Medulla oblongata (tissue), 1 donor: ENCODE measurements around the gene RASA3.
"Not testable (repeated sequence)": the region's sequence is repeated elsewhere in the genome, so short reads cannot be mapped to it uniquely, and the experiment has no call there.

Experiments used
- DNase-seq: peaks from one replicate; pipeline ENCODE4 v3.0.0-alpha.2; 2015; ENCODE audit errors: extremely low spot score

RASA3 gene

DNA sequence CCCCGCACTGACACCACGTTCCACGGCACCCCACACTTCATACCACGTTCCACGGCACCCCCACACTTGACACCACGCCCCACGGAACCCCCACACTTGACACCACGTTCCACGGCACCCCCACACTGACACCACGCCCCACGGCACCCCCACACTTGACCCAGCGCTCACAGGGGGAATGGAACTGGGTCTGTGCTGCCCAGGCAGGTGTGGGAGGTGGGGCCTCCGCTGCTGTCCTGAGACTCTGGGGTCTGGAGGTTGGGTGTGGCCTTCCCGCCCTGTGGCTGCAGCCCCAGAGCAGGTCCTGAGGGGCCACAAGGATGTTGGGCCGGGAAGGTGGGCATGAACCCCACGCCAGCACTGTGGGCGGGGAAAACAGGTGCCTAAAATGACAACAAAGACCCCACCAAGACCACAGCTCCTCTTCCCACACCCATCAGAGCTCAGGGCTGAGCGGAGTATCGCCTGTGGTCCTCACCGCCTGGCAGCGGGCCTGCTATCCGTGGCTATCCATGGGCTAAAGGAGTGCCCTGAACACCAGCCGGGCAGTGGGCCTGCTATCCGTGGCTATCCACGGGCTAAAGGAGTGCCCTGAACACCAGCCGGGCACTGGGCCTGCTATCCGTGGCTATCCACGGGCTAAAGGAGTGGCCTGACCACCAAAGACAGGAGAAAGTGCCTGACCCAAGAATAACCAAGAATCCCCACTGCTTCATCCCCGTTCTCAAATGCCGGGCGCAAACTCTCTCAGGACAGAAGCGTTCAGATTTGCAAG is 98.7 kb downstream of the RASA3 start:
- DNase-seq = no peak

DNA sequence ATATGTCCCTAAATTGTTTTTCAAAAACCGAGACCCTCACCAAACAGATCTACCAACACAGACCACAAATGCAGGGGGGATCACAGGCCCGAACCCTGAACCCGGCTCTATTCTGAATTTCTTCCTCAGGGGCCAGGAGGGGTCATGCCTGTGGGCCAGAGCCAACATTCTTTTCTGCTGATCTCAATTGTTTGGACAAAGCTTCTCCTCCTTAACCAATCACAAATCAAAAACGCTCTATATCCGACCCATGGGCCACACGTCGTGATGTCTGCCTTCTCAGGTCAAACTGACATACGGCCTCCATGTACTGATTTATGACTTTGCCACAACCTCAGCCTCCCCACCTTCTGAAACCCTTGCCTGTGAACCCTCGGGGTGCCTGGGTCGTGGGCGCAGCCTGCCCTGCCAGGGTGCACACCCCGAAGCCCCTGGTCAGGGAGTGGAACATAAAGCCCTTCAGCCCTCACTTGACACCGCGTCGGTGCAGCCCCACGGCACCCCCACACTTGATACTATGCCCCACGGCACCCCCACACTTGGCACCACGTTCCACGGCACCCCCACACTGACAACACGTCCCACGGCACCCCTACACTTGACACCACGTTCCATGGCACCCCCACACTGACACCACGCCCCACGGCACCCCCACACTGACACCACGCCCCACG is 100.2 kb downstream of the RASA3 start:
- no peak for DNase-seq

DNA sequence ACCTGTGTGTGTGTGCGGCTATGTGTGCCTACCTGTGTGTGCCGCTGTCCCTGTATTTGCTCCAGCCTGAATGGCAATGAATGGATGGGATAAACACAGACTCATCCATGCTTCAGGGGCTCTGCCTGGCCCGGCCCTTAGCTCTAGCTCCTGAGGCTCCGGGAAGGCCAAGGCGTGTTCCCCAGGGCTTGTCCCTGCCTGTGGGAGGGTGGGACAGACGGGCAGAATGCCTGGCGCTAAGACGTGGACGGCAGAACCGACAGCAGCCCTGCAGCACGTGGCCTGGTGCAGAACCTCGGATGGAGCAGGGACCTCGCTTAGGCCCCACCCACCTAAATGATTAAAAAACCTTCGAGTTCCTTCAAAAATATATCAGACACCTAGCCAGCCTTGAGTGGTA is 100.8 kb downstream of the RASA3 start:
- DNase-seq = no peak

DNA sequence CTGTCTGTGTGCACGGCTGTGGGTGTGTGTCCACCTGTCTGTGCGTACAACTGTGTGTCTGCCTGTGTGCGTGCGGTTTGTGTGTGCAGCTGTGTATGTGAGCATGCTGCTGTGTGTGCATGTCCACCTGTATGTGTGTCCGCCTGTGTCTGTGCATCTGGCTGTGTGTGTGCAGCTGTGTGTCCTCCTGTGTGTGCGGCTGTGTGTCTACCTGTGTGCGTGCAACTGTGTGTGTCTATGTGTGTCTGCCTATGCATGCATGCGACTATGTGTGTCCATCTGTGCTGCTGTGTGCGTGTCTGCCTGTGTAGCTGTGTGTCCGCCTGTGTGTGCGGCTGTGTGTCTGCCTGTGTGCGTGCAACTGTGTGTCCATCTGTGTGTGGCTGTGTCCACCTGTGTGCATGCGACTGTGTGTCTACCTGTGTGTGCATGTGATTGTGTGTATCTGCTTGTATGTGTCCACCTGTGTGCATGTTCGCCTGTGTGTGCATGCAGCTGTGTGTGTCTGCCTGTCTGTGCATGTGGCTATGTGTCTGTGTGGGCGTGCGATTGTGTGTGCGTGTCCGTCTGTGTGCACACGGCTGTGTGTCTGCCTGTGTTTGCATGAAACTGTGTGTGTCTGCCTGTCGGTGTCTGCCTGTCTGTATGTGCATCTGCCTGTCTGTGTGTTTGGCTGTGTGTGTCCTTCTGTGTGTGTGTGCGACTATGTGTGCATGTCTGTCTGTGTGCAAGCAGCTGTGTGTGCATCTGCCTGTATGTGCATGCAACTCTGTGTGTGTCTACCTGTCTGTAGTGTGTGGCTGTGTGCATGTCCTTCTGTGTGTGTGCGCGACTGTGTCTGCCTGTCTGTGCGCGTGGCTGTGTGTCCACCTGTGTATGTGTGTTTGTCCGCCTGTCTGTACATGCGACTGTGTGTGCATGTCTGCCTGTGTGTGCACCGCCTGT is 101.5 kb downstream of the RASA3 start:
- no peak for DNase-seq

DNA sequence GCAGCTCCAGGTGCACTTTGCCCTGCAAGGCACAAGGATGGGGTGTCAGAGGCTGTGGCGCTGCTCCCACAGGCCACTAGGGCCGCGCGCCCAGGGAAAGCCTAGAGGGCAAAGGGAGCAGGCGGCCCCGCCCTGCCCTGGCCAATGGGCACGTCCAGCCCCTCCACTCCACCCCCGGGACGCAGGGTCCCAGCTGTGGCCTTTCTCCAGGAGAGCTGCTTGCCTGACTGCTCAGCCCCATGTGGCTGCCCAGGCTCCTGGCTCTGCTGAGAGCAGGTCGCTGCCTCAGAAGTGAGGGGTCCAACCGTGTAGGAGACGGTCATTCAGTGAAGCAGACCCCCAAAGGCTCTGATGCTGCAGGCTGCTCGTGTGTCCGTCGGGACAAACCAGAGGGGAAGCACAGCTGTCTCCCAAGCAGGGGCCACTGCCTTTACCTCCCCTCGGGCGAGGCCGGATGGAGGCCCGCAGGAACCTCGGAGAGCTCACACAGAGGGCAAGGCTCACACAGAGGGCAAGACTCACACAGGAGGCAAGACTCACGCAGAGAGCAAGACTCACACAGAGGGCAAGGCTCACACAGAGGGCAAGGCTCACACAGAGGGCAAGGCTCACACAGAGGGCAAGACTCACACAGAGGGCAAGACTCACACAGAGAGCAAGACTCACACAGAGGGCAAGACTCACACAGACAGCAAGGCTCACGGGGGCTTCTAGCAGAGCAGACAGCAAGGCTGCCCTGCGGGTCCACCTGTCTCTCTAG is 102.4 kb downstream of the RASA3 start:
- DNase-seq = no peak

DNA sequence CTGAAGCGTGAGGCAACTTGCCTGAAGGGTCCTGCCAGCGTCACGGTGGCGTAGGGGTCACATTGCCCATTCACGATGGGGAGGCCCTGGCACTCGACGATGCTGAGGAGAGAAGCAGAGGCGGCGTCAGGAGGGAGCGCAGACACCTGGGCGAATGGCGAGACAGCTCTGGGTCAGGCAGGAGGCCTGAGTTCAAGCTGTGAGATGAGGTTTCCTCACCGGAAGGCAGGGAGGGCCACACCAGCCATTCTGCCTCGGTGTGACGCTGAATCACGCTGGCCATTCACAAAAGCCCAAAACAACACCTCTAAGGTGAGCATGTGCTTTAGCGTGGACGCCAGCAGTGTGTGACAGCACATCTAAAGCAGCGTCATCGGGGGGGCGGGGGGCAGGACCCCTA is 104.6 kb downstream of the RASA3 start:
- DNase-seq = no peak

DNA sequence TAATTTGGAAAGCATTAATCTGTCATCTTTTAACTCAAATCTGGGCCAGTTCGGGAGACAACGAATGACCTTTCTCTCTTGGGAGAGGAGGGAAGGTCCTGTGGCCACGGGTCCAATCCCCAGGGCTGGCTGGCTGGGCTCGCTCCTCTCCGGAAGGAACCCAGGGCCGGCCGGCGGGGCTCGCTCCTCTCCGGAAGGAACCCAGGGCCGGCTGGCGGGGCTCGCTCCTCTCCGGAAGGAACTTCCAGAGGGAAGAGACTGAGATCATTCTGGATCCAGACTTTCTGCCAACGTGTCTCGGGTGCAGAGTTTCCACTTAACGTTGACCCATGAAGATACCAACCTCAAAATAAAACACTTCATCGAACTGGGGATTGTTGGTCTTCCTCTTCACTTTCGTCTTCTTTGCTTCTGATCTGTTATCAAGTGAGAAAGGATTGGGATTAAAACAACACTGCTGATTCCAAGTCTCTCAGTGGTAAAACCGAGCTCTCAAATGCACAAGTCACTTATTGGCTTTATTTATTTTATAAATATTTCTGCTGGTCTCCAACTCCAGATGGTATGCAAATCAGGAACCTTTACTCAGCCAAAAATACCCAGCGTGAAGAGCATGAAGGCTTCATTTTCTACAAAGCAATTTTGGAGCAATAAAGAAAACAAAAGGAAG is 105.2 kb downstream of the RASA3 start:
- no peak for DNase-seq

DNA sequence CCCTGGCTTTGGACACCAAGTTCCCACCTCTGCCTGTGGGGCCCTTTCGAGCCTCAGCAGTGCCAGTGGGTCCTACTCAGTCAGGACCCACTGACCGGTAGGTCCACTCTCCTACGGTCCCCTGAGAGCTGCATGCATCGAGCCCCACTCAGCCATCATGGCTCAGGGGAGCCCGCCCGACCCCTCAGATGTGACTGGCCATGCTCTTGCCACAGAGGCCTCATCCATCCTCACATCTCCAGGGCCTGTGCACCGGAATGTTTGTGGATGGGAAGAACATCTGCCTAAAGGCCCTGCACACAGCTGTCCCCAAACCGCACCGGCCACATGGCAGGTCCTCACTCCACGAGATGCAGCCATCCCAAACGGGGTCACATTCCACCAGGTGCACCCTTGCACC is 105.9 kb downstream of the RASA3 start:
- DNase-seq = no peak

DNA sequence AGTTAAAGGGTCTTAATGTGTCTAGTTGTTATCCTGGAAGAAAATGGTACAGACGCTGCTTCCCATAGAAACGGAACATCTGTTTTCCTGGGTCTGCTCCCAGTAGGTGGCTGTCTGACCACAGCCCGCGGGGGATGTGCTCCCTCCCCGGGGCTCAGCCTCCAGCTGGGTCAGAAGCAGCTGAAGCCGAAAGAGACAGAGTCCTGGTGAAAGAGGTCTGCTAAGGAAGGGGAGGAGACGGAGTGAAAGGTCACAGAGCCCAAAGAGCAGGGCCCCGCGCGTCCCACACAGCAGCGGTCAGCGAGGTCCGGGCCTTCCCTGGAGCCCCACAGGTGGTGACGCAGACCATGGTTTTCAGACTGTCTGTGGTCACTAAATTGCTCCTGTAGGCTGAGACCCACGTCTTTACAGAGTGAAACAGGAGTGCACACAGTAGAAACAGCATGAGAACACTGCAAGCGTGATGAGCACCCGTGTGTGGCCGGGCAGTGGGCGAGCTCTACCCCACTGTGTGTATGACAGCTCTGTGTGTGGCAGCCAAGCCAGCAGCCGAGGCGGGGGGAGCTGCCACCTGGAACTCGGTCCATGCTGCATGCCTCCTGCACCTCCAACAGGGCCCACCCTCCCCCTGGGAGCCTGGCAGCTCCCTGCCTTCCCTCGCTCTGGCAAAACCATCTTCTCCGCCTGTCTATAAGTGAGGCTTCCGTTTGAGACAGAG is 106.5 kb downstream of the RASA3 start:
- DNase-seq = peak; percentile 58

DNA sequence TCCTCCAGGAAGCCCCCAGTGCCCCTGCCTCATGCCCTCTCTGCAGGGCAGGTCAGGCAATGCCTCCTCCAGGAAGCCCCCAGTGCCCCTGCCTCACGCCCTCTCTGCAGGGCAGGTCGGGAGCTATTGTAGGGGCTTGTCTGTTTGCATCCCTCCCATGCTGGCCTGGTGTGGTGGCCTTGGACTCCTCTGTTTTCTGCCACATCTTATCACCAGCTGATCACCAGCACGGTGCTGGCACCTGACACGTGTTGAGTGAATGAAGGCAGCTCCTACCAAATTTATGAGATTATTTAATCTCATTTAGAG is 107.1 kb downstream of the RASA3 start:
- no peak for DNase-seq

DNA sequence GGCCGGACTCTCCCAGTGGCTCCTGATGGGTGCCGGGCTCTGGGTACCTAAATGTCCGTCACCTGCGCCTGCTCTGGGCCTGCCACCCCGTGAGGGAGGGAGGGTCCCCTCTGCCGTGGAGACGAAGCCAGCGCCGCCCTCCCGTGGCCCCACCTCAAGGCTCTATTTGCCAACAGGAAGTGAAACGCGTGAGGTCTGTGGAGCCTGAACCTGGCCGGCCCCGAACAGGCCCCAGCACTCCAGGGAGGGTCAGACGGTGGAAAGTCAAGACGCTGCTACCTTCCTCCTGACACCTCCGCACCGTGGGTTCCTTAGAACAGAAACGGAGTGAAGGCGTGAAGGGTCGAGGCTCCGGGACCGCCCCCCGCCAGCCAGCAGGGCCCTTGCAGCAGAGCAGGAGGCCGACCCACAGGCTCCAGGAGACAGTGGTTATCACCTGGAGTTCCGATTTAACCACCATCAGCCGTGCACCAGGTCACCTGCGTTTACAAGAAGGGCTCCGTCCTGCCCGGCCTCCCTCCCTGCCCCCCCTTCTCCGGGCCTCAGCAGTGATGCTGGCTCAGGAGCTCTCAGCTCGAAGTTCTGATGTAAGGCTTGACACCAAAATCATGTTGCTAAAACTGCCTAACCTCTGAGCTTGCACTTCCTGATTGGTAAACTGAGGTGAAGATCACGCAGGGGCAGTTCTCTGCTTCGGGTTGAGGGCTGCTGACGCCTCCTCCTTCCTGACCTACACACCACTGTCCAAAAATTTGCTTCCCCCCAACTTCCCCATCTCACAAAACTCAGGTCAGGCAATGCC is 107.6 kb downstream of the RASA3 start:
- no peak for DNase-seq

DNA sequence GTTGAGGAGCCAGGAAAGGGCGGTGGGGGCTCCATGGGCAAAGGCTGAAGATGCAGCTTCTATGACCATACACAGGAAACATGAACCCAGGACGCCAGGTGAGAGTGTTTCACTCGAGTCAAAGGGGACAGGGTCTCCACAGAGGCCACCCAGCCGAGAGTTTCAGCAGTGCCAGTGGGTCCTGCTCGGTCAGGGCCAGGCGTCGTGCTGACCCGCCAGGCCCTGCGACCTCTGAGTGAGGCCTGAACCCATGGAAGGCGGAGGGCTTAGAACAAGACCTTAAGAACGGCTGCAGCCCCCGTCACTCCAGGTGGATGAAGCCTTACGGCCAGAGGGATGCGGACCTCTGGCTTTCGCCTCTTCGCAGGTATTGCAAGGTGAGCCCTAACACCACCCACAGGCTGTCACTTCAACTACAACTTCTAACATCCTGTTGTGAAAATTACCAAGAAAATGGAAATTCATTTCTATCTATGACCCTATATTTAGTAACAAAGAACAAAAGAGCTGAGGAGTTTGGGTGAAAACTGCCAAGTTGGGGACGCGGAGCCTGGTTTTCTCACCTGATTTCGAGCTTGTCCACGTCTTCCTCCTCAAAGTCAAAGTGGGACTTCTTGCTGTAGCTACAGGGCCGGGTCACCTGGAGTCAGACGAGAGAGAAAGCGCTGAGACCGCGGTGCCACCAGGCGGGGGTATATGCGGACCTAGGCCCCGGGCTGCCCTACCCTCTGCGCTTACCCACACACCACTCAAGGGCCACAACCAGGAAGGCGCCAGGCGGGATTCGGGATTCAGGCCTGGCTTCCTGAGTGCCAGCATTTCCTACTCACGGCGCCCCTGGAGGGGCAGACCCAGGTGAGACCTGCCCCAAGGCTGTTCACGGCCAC is 108.5 kb downstream of the RASA3 start:
- DNase-seq = no peak

DNA sequence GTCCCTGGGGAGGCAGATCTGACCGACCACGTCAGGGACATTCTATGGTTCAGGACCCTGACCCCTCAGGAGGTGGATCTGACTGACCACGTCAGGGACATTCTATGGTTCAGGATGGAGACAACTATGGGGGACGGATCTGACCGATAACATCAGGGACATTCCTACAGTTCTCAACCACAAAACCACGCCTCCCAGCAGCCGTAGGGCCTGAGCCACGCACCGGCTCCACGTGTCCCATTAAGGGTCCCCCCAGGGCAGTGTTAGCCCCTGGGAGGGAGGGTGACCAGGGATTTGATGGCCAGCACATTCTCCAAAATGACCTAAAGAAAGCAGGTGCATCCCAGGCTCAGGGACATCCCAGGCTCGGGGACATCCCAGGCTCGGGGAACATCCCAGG is 109.5 kb downstream of the RASA3 start:
- DNase-seq = no peak

DNA sequence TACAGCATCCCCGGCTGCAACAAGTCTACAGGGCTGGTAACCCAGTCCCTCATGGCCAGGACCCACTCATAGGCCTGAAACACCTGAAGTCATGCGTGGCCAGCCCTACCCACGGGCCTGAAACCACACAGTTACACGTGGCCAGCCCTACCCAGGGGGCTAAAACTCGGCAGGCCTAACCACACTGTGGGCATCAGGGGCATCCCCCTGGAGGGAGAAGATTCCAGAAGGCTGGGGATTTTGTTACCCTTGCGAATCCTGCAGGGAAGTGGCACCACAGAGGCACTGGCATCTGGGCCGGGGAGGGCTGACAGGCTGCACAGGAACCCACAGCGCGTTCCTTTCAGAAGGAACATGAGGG is 110.1 kb downstream of the RASA3 start:
- DNase-seq = no peak

DNA sequence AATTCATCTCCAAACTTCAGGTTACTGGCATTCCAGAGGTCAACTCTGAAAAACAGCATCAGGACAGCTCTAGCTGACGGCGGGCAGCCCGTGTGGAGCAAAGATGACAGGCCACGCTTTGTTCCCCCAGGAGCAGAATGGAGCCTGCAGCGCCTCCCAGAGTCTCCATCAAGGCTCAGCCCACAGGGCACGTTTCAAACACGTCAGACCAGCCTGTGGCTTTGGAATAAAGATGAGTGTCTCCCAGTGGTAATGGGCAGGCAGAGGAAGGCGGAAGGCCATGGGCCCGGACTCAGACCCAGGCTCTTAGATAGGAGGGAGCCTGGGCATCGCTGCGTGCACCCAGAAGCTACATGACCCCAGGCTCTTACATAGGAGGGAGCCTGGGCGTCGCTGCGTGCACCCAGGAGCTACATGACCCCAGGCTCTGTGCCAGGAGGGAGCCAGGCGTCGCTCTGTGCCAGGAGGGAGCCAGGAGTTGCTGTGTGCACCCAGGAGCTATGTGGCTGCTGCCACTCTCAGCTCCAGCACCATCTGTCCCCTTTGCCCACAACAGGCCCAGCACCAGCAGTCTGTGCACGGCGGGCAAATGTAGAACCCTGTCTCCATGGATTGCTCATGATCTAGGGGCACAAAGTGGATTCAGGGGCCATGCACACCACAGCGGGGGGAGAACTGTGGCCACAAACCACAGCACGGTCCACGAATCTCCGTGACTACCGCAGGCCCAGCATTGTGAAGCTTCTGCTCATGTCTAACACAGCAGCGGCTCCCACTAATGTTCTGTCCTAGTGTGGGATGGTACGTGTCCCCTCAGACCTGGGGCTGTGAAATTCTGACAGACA is 110.7 kb downstream of the RASA3 start:
- DNase-seq = peak; percentile 79

DNA sequence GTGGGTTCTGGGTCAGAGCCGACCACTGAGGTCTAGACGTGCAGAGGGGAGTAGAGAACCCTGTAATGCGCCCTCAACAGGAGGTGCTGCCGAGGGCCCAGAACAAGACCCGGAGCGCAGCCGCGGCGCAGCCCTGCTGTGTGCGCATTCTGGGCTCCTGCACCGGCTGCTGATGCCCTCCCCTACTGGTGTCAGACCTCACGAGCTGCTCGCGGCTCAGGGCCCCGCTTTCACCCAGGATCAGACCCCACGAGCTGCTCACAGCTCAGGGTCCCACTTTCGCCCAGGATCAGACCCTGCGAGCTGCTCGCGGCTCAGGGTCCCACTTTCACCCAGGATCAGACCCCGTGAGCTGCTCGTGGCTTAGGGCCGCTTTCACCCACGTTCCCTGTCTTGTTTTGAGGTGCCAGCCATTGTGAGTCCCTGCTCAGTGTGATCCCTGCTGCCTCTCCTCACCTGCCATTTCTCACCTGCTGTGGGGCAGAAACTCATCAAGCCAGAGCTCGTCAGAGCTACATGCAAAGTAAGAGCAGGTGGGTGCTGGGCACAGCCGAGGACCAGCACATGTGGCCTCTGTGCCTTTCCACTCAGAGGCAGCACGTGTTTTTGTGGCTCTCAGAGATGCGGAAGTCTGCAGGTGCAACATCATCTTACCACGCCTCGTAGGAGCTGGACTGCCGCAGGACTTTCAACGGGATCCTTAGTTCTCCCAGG is 111.5 kb downstream of the RASA3 start:
- DNase-seq = no peak

DNA sequence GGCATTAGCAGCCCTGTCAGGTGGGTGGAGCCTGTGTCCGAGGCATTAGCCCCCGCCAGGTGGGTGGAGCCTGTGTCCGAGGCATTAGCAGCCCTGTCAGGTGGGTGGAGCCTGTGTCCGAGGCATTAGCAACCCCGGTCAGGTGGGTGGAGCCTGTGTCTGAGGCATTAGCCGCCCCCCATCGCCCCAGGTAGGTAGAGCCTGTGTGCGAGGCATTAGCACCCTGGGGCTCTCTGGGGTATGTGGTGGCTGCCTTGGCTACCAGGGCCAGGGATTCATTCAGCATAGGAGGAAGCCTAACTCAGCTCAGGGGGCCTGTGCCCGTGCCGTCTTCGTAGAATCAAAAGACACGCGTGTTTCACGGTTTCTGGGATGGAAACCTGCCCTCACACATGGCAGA is 112.3 kb downstream of the RASA3 start:
- DNase-seq = not testable (repeated sequence)
